Measurements from ENCODE around the gene SLCO2A1. TPM values are rescaled to one million over a fixed set of nuclear protein-coding genes. Genes with fewer than 3 reads are reported as not detected.

SLCO2A1 gene
- total RNA-seq, 1 donor from 2014 or later, result 3.7 TPM

GRCh38 chr3:134034005-134034785 lies 4.5 kb upstream of the SLCO2A1 start:
- DNase-seq, result no peak

GRCh38 chr3:134033315-134033996 lies 3.7 kb upstream of the SLCO2A1 start:
- DNase-seq, result no peak

- no peak for DNase-seq
Measured at GRCh38 chr3:134031348-134031915, 1.7 kb upstream of the SLCO2A1 start.

- peak; percentile 20 for DNase-seq
Measured at GRCh38 chr3:134030379-134031347, 938 bp upstream of the SLCO2A1 start.

- DNase-seq, result no peak
Measured at GRCh38 chr3:134029256-134029733, 430 bp downstream of the SLCO2A1 start.

GRCh38 chr3:134028486-134029255 lies 1.1 kb downstream of the SLCO2A1 start:
- DNase-seq, result no peak

GRCh38 chr3:134027631-134028030 lies 2.1 kb downstream of the SLCO2A1 start:
- no peak for DNase-seq

GRCh38 chr3:134020135-134020680 lies 9.5 kb downstream of the SLCO2A1 start:
- DNase-seq, result no peak

GRCh38 chr3:134018850-134019249 lies 10.9 kb downstream of the SLCO2A1 start:
- no peak for DNase-seq

GRCh38 chr3:134018406-134018805 lies 11.3 kb downstream of the SLCO2A1 start:
- DNase-seq, result peak; percentile 55

GRCh38 chr3:134017490-134017889 lies 12.2 kb downstream of the SLCO2A1 start:
- DNase-seq, result no peak

GRCh38 chr3:134014270-134014669 lies 15.5 kb downstream of the SLCO2A1 start:
- no peak for DNase-seq

GRCh38 chr3:134013280-134013679 lies 16.4 kb downstream of the SLCO2A1 start:
- DNase-seq, result no peak

- no peak for DNase-seq
Measured at GRCh38 chr3:134009345-134010000, 20.3 kb downstream of the SLCO2A1 start.

- DNase-seq, result no peak
Measured at GRCh38 chr3:134008630-134009156, 21.0 kb downstream of the SLCO2A1 start.

- DNase-seq, result no peak
Measured at GRCh38 chr3:134007819-134008218, 21.9 kb downstream of the SLCO2A1 start.

GRCh38 chr3:134004841-134005240 lies 24.9 kb downstream of the SLCO2A1 start:
- no peak for DNase-seq

GRCh38 chr3:134003066-134003465 lies 26.7 kb downstream of the SLCO2A1 start:
- DNase-seq, result no peak

GRCh38 chr3:134002306-134002705 lies 27.4 kb downstream of the SLCO2A1 start:
- no peak for DNase-seq

- no peak for DNase-seq
Measured at GRCh38 chr3:134001251-134001650, 28.5 kb downstream of the SLCO2A1 start.
